Pons (tissue), 1 donor: ENCODE measurements around the gene CAMK1.
A peak's percentile ranks its signal among the peaks of the same experiment; 100 is the strongest.

ENCODE experiments used
- DNase-seq: peaks from one replicate; pipeline ENCODE4 v3.0.0-alpha.2; 2016; ENCODE audit warnings: low spot score

The CAMK1 gene

DNA sequence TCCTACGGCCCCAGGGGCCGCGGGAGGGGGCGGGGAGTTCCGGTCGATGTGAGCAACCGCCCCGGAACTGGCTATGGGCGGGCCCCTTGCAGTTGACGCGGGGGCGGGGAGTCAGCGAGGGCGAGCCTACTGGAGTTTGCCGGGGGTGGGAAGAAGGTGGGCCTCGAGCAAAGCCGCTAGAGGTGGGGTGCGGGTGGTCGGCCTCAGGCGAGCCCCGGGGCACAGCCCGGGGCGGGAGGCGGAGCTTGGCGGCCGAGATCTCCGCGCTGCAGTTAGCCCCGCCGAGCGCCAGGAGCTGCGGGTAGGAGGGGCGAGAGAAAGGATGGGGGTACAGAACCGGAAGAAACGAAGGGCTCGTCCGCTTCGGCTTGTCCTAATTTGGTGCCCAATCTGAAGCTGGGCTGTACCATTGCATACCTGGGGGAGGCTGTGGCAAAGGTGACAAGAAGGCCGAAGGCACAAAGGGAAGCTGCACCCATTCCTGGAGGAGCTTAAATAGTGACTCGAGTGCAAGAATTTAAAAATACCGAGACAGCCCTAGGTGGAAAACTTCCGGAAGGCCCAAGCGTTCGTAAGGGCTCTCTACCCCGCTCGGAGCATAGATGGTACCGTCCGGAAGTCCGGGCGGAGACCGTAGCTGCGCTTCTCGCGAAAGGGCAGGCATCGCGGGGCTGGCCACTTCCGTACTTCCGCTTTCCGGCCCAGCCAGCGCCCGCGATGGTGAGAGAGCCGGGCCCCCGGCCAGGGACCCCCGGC lies 22.8 kb upstream of the CAMK1 start, which contains the start of the genes ARPC4 and TADA3:
TSS of gene ARPC4 (plus strand) at position 678 of the 756 bp plus-strand sequence. CDS start at position 718, 40 bp downstream.
TSS of gene TADA3 (minus strand) at position 69 of the 756 bp plus-strand sequence. CDS start 1,007 bp downstream, outside the sequence.
- DNase-seq, result peak; percentile 97

DNA sequence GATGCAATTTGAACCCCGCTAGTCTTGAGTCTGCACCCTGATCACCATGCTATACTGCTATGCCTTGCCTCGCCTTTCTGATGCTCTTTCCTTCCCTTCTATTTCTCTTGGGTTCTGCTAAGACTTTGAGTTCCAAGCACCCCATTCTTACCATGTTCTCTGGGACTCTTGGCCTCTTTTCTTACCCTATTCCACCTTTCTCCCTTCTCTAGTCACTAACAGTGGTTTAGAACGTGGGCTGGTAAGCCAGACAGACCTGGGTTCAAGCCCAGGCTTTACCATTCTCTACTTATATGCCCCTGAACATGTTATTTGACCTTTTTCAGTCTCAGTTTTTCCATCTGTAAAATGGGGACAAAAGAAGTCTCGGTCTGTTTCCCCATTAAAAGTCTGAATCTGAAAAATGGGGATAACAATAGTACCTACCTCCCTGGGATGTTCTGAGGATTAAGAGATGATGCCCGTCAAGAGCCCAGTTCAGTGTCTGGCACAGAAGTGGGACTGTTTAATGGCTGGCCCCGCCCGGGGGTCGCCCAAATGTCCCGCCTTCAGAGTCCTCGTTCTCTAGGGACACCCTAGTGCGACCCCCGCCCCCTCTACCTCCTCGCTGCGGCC lies 22.1 kb upstream of the CAMK1 start:
- DNase-seq, result no peak

DNA sequence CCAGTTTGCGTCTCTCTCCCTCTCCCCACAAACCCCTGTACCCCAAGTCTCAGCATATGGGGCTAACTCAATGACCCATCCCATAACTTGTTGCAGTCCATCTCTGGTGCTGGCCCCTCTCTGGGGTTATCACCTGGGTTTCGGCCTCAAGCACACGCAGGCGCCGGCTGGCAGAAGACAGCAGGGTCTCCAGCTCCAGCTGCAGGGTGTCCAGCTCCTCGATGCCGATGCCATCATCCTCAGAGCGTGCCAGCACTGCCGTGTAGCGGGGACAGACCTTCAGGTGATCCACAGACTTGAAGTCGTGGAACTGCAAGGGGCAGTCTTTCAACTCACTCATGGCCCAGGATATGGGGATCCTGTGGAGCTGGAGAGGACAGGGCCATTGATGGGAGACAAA lies 21.4 kb upstream of the CAMK1 start:
- no peak for DNase-seq

DNA sequence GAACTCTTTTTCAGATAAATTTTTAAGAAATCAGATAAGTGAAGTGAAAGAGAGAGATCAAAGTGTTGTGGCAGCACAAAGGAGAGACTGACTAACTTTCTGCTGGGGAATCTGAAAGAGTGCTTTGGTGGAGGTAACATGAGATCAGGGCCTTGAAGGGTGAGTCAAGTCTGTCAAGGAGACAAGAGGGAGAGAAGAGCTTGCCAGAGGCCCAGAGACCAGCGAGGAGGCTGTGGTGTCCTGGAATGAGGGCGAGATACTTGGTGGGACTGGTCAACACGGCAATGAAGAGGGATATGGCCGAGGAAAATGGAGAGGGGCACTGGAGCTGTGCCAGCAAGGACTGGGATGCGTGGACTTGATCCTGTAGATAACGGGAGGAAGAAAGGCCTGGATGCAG lies 18.0 kb upstream of the CAMK1 start:
- DNase-seq, result no peak

DNA sequence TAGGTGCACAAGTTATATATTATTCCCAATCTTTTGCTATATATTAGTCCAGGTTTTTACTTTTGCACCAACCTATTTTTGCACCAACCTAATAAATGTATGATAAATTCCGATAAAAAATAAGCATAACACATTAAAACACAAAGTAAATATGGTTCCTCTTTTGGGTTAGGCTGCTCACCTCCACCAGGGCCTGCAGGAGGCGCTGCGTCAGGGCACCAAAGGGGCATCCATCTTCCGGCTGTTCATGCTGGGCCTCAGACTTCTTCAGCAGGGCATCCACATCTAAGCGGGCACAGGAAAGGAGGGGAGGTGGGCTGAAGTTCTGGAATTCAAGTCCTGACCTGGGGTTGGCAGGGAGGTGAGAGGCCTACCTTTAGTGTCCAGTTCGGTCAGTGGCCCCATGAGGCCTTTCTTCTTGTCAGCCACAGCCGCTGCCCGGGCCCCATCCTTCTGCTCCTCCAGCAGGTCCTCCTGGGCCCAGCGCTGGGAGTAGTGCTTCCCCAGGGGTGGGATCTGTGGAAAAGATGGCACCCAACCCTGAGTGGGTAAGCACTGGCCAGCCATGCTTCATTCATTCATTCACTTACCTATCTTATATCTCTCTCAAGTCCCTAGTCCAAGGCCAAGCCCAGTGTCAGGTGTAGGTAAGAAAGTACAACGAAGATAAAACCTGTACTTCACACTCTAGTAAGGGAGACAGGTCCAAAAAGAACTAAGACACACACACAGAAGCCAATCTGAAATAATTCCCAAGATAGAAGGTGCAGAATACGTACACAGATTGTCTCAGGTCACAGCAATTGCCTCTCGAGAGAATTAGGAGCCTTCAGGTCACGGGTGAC lies 17.3 kb upstream of the CAMK1 start:
- DNase-seq, result no peak

DNA sequence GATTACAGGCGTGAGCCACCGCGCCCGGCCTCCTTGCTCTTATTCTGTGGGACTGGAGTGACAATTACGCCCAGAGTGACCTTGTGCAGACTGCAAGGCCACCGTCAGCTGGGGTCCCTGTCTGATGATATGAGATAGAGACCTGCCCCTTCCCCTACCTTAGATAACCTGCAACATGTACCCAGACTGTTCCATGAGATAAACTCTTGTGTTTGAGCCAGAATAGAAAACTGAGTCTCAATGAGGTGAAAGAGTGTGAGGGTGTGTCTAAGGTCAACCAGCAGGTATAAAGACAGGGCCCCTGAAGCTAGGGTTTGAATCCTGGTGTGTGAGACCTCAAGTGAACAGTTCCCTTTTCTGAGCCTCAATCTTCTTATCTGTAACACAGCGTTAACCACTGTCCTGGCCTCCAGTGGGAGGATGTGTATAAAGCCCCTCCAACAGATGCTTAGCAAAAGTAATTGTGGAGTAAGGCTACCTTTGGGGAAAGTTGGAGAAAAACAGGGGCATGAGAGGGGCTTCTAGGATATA lies 16.5 kb upstream of the CAMK1 start:
- no peak for DNase-seq

DNA sequence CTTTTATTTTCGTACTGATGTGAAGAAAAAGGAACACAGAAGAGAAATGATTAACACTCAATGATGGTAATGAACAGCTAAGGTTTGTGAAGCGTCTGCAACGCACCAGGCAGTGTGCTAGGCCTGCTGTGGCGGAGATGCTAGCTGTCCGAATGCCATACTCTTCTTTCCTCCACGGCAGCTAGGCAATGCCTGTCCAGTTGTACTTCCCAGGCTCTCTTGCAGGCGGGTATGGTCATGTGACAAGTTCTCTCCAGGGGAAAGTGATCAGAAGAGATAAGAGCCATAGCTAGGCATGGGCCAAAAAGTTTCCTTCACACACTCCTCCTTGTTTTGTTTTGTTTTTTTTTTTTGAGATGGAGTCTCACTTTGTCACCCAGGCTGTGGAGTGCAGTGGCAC lies 15.9 kb upstream of the CAMK1 start:
- no peak for DNase-seq

DNA sequence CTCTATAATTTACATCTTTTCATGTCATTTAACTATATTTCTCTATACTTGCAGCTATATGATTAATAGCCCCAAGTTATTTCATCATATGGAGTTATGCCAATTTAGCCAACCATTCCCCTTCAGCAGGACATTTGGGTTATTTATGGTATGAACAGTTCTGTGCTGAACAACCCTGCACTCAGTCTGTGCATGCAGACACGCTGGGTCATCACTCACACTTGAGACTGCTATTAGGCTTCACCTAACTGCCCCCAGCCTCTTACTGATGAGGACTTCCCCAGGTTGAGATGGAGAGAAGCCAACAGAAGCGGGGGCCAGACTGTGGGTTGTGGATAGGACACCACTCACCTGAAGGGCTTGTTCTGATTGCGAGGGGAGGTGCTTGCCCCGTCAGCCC lies 15.2 kb upstream of the CAMK1 start:
- no peak for DNase-seq

DNA sequence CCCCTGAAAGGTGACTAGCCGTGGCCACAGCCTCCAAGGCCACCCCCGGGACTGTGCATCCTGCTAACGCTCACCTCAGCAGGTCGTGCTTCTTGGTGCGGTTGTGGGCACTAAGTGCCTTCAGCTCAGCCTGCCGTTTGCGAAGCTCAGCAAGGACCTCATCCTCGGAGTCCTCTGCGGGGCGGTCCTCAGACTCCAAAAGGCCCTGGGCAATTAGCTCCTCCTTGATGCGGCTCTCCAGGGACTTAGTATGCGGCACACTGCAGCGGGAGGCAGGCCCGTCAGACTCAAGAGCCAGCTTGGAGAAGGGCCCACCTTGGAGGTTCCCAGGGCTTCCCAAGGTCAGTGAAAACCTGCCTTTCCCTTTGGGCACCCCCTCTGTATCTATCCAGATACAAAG lies 14.2 kb upstream of the CAMK1 start:
- DNase-seq, result no peak

DNA sequence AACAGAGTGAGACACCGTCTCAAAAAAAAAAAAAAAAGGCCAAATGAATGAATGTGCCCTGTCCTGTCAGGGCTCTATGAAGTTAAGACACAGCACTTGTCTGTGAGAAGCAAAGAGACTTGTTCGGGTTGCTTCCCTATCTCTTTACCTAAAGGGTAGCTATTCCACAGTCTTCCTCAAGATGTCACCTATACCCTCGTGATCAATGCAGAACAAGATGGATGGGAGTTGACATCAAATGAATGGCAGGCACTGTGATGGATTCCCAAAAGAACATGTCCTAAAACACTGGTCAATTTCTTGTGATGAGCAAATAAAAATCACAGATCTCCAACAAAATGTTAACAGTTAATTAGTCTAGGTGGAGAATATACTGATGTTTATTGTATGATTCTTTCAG lies 13.0 kb upstream of the CAMK1 start:
- DNase-seq, result no peak

DNA sequence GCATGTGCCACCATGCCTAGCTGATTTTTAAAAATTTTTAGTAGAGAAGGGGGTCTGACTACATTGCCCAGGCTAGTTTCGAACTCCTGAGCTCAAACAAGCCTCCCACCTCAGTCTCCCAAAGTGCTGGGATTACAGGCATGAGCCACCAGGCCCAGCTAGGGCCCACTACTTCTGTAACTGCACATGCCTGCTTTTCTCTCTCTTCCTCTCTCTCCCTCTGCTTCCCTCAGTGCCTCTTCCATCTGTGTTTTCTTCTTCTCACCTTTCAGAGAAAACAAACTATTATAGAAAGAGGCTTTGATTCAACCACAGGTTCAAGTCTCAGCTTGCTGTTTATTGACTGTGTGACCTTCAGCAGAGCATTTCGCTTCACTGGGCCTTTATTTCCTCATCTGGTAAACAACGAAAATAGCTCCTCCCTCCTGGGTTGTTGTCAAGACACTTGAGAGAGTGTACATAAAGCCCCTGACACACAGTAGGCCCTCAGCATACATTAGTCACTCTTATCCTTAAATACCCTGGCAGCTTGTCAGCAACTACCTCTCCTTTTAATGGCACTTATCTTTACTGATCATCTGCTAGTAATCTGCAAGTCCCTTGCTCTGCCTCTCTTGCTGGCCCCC lies 12.3 kb upstream of the CAMK1 start:
- no peak for DNase-seq

DNA sequence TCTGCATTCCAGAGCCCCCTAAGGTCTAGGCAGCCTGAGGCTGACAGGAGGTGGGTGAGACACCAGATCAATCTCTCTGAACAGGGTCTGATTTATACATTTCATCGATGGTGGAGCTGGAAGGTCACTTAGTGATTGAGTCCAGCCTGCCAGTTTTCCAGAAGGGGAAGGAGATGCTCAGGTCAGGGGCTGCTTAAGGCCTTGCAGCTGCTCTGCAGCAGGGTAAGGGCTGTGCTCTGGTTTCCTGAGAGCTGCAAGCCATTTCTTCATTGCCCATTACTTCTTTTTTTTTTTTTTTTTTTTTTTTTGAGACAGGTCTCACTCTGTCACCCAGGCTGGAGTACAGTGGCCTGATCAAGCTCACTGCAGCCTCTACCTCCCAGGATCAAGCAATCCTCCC lies 11.8 kb upstream of the CAMK1 start:
- no peak for DNase-seq

DNA sequence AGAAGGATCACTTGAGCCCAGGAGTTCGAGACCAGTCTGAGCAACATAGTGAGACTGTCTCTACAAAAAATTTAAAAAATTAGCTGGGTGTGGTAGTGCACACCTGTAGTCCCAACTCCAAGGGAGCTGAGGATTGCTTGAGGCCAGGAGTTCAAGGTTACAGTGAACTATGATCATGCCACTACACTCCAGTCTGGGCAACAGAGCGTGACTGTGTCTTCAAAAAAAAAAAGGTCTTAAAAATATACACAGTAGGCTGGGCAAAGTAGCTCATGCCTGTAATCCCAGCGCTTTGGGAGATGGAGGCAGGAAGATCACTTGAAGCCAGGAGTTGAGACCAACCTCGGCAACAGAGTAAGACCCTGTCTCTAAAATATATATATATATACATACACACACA lies 11.2 kb upstream of the CAMK1 start:
- no peak for DNase-seq

DNA sequence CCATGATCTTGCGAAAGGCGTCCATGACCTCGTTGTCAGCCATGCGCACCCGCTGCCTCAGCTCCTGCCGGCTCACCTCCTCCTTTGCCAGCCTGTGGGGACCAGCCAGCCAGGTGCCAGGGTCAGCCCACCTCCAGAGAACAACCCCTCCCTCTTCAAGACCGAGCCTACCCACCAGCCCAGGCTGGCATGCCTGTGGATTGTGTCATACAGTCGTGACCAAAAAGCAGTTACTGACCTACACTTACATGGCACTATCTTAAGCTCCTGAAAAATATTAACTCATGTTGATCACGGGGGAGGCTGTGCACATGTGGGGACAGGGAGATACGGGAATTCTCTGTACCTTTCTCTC lies 10.7 kb upstream of the CAMK1 start:
- no peak for DNase-seq

DNA sequence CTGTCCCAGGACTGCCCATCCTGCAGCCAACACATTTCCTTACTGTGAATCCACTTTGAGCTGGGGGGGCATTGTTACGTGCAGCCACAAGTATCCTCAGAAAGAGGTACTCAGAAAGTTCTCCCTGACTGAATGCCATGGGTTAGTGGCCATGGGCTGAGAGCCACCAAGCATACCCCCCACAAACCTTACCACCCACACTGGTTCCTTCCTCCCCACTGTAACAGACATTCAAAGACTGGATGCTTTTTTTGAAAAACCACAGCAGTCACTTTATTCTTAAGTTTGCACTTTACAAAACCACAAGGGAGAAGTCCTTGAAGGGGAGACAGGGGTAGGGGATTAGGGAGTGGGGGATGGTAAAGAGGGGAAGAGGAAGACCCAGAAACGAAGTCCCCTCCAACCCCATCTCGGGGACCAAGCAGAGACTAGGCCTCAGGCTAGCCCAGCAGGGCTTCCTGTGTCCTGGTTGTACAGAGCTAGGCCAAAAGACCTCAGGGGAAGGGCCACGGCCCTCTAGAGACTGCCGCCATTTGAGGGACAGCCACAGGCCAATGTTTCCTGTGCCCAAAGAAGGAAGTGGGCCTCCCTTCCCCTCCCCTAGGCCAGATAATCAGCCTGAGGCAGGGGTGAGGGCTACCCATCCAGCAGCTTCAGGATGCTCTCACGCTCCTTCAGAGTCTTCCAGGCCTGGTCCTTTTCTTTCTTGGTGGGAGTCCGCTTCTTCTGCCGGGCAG lies 10.1 kb upstream of the CAMK1 start:
- DNase-seq, result peak; percentile 90

DNA sequence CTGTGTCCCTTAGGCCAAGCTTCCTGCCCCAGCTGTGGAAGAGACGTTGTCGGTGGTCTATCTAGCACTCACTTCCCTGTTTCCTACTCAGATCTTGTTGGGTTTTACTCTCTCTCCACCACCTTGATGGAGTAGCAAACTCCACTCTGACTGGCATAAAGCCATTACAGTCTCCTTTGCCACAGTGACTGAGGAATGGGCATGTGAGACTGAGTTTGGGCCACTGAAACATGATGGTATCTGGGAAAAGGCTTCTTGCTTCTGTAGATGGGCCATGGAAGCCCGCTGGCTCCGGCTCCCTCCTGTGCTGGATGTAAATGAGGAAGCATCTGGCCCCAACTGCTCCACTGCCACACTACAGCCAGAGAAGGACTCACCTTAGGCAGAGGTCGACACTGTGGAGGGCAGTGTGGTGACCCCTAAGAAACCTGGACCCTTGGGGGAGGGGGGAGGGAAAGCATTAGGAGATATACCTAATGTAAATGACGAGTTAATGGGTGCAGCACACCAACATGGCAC lies 9.4 kb upstream of the CAMK1 start:
- no peak for DNase-seq

DNA sequence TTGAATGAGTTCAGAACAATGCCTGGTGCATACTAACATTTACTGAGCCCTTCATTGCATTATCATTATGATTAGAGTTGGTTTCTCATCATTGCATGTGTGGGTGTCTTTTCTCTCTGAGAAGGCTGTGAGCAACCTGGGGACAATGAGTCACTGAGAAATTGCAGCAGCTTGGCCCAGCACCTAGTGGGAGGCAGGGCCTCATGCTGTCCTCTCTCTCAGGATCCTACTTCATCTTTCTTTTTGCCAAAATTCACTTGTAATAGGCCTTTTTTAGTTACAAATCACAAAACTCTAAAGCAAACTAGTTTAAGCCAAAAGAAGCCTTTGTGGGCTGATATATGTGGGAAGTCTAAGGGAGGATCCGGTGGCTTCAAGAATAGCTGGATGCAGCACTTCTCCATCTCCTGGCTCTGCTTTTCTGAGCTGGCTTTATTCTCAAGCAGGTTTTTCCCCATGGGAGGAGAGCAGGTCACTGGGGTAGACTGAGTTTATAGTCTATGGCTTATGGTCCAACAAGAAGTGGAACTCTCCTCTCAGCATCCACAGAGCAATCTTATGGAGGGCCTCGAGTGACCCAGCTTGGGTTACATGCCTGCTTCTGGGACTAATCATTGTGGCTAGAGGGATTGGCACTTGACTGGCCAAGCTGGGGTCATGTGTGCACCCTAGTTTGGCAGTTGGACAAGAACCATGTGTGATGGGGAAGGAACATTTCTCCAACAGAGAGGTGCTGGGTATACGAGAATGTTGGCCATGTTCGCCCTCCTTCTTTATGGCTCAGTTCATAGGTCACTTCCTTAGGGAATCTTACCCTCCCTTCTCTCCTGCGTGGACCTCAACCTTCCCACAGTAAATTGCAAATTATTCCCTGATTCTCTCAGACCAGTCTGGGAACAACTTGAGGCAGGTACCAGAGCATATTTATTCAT lies 8.7 kb upstream of the CAMK1 start:
- DNase-seq, result no peak

DNA sequence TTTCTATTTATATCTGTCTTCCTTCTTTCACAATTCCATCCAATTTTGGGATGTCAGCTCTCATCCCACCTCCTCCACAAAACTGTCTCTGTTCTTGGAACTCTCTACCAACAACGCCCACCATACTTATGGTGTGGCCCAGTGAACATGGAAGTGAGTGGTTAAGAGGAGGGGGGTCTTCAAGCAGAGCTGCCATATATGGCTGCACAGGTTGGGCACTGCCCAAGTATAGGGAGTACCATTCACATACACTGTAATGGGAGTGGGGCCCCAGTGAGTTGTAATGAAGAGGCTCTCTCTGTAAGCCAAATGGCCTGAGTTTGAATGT lies 7.9 kb upstream of the CAMK1 start:
- DNase-seq, result no peak

DNA sequence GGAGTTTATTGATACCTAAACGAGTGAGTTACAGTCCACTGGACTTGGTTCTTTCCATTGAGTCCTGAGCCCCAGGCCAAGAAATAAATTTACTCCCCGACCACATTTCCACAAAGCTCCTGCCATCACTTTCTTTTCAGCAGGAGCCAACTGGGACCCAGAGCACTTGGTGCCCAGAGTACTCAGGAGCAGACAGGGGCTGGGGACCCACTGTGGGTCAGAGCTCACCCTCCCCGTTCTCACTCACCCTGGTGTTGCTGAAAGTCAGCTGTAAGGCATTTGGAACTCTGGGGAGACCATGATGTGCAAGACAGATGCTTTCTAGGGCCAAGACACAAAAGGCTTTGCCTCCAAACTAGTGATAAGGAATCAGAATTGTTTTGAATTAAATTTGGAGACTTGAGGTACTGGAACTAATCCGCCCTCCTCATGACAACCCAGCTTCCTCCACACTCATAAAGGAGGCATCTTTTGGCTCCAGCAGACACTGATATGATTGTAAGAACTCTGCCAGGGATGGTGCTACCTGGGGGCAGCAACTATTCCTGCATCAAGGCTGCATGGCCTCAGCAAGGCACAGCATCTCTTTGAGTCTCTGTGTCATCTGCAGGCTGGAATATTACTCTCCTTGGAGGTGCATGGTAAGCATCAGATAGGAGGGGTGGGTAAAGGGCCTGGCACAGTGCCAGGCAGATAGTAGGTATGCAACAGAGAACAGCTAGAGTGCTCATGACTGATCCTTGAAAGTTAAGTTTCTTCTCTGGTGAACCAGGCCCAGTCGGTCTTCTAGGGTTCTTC lies 7.3 kb upstream of the CAMK1 start:
- DNase-seq, result no peak
